Renal cortex interstitium (tissue), 15 donors: ENCODE results near the gene DSCAM. TPM values are rescaled to one million over a fixed set of nuclear protein-coding genes. Genes with fewer than 3 reads are reported as not detected.
A peak's percentile ranks its signal among the peaks of the same experiment; 100 is the strongest.
"Not testable (repeated sequence)": the region's sequence is repeated elsewhere in the genome, so short reads cannot be mapped to it uniquely, and the experiment has no call there.

Experiments used
- DNase-seq, 11 donors: peaks; one replicate each; pipeline ENCODE4 v3.0.0-alpha.2; 2013; ENCODE audit warnings: low read depth in 9 of 11, low spot score in 4 of 11; ENCODE audit errors: extremely low read depth in 1 of 11
- long read RNA-seq, 16 experiments: transcript quantifications; one replicate each; lab custom pipeline, GENCODE V29; 2026
- polyA plus RNA-seq, 3 donors: library from polyadenylated mRNA; unstranded; fragments of 120-200 nt; gene quantifications; one replicate each; pipeline ENCODE4 v1.2.1, GENCODE V29; 2013; ENCODE audit not compliant: insufficient read length in 3 of 3

Gene DSCAM
- under 1 TPM in 1 of 3 donors, not detected in 2; 0.11 TPM for polyA plus RNA-seq
- long read RNA-seq, donor 1, result 0 reads
- long read RNA-seq, donor 2, result 0 reads
- long read RNA-seq, donor 3, result 0 reads
- long read RNA-seq, donor 4, result 0 reads
- long read RNA-seq, donor 5, result 0 reads
- long read RNA-seq, donor 6, result 0 reads
- long read RNA-seq, donor 7, result 0 reads
- long read RNA-seq, donor 8, result 0 reads
- long read RNA-seq, donor 9, result 0 reads
- long read RNA-seq, donor 10, result 0 reads
- long read RNA-seq, donor 11, result 0 reads
- long read RNA-seq, donor 12, result 0 reads
- long read RNA-seq, donor 13, result 0 reads
- long read RNA-seq, donor 14, result 0 reads
- long read RNA-seq, donor 15, result 0 reads
- long read RNA-seq, donor 16, result 0 reads

- DNase-seq, result peak in 5 of 11 donors; percentile 5 to 28 (median 11)
Observed at GRCh38 chr21:40846587-40847411, at the start of gene DSCAM. TSS of gene DSCAM (minus strand) at chr21:40847158. CDS start at chr21:40846661, 497 bp downstream.

GRCh38 chr21:40895697-40896096 lies 48.7 kb upstream of the DSCAM start:
- not testable (repeated sequence) for DNase-seq

GRCh38 chr21:40886931-40887330 lies 40.0 kb upstream of the DSCAM start:
- no peak for DNase-seq

- DNase-seq, result no peak
Observed at GRCh38 chr21:40886006-40886405, 39.0 kb upstream of the DSCAM start.

GRCh38 chr21:40882192-40882915 lies 35.4 kb upstream of the DSCAM start:
- DNase-seq, result no peak

- DNase-seq, result no peak
Observed at GRCh38 chr21:40881767-40882166, 34.8 kb upstream of the DSCAM start.

- no peak for DNase-seq
Observed at GRCh38 chr21:40871099-40871498, 24.1 kb upstream of the DSCAM start.

GRCh38 chr21:40863839-40864238 lies 16.9 kb upstream of the DSCAM start:
- no peak for DNase-seq

GRCh38 chr21:40858517-40858916 lies 11.6 kb upstream of the DSCAM start:
- DNase-seq, result no peak

GRCh38 chr21:40853956-40854688 lies 7.2 kb upstream of the DSCAM start:
- DNase-seq, result no peak

GRCh38 chr21:40852563-40852962 lies 5.6 kb upstream of the DSCAM start:
- no peak for DNase-seq

- no peak for DNase-seq
Observed at GRCh38 chr21:40851749-40852148, 4.8 kb upstream of the DSCAM start.

- DNase-seq, result no peak
Observed at GRCh38 chr21:40850071-40850470, 3.1 kb upstream of the DSCAM start.

GRCh38 chr21:40847951-40848350 lies 993 bp upstream of the DSCAM start:
- no peak for DNase-seq

GRCh38 chr21:40846103-40846502 lies 855 bp downstream of the DSCAM start:
- DNase-seq, result no peak

- DNase-seq, result no peak
Observed at GRCh38 chr21:40845441-40845995, 1.4 kb downstream of the DSCAM start.

GRCh38 chr21:40844935-40845334 lies 2.0 kb downstream of the DSCAM start:
- DNase-seq, result no peak

- DNase-seq, result no peak
Observed at GRCh38 chr21:40842197-40842552, 4.8 kb downstream of the DSCAM start.
